ENCODE measurements around the gene SIN3B.

The SIN3B gene

GRCh38 chr19:16896146-16897028 is 67.2 kb downstream of the SIN3B start:
- H3K4me1 Mint-ChIP-seq: peaks cover 20% of the 10 kb centered on the region
- no peaks in the 10 kb centered on the region for H3K36me3 Mint-ChIP-seq (ENCODE audit: low read depth)
- peaks cover 17% of the 10 kb centered on the region for H3K27me3 Mint-ChIP-seq
- no peak overlapping the region for H3K27ac Mint-ChIP-seq
- peak; percentile 8 for ATAC-seq
- no peaks in the 10 kb centered on the region for H3K9me3 Mint-ChIP-seq
- no peak for DNase-seq
- H3K4me3 Mint-ChIP-seq: peak overlapping the region; percentile 36

- Mint-ChIP-seq H3K4me1 (peaks cover 20% of the 10 kb centered on the region), H3K27me3 (peaks cover 17% of the 10 kb centered on the region), H3K9me3 (no peaks in the 10 kb centered on the region), H3K36me3 (ENCODE audit: low read depth) (no peaks in the 10 kb centered on the region), H3K4me3 (no peak overlapping the region), H3K27ac (no peak overlapping the region)
- ATAC-seq: peak; percentile 51
- DNase-seq: peak; percentile 77
Measured at GRCh38 chr19:16897029-16897855, 68.0 kb downstream of the SIN3B start.

GRCh38 chr19:16897856-16898161 is 68.6 kb downstream of the SIN3B start:
- Mint-ChIP-seq H3K27me3 (peaks cover 17% of the 10 kb centered on the region), H3K4me1 (peaks cover 20% of the 10 kb centered on the region), H3K27ac (peak overlapping the region; percentile 56), H3K9me3 (no peaks in the 10 kb centered on the region), H3K4me3 (peak overlapping the region; percentile 52), H3K36me3 (ENCODE audit: low read depth) (no peaks in the 10 kb centered on the region)
- ATAC-seq (no peak), DNase-seq (no peak)

GRCh38 chr19:16898361-16899015 is 69.3 kb downstream of the SIN3B start:
- ATAC-seq: no peak
- H3K27ac Mint-ChIP-seq: peak overlapping the region; percentile 56
- no peak for DNase-seq
- peaks cover 17% of the 10 kb centered on the region for H3K27me3 Mint-ChIP-seq
- H3K4me1 Mint-ChIP-seq: peaks cover 17% of the 10 kb centered on the region
- H3K4me3 Mint-ChIP-seq: peak overlapping the region; percentile 52
- H3K36me3 Mint-ChIP-seq (ENCODE audit: low read depth): no peaks in the 10 kb centered on the region
- H3K9me3 Mint-ChIP-seq: no peaks in the 10 kb centered on the region

GRCh38 chr19:16899566-16900075 is 70.4 kb downstream of the SIN3B start:
- ATAC-seq (peak; percentile 59), DNase-seq (peak; percentile 44)
- Mint-ChIP-seq H3K27ac (no peak overlapping the region), H3K36me3 (ENCODE audit: low read depth) (no peaks in the 10 kb centered on the region), H3K9me3 (no peaks in the 10 kb centered on the region), H3K4me3 (no peak overlapping the region), H3K27me3 (peaks cover 17% of the 10 kb centered on the region), H3K4me1 (peaks cover 10% of the 10 kb centered on the region)

DNA sequence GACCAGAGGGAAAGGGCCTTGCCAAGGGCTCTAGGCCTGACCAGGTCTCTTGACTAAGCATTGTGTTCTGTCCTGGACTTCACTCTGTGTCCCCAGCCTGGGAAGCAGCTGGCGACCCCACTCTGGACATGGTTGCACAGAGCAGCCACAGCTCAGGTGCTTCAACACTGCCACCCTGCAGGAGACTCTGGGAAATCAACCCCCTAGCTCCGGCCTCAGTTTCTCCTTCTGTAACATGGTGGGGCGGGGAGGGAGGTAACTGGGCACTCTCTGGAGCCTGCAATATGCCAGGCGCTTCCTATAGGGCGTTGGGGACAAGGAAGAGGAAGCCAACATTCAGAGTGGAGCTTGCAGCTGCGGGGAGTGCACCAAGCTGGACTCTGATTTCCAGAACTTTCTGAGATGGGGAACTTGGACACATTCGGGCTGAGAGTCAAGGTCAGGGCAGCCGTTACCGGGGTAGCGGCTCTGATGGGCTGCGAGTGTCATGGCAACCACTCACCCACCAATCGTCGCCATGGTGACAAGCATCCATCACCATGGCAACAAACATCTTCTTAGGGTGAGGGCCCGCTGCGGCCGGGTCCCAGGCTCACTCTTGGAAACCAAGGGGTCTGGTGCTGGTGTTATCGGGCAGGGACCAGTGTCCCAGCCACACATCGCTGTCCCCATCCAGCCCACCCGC is 72.4 kb downstream of the SIN3B start:
- H3K9me3 Mint-ChIP-seq: no peaks in the 10 kb centered on the region
- no peak for DNase-seq
- H3K4me1 Mint-ChIP-seq: peaks cover 10% of the 10 kb centered on the region

DNA sequence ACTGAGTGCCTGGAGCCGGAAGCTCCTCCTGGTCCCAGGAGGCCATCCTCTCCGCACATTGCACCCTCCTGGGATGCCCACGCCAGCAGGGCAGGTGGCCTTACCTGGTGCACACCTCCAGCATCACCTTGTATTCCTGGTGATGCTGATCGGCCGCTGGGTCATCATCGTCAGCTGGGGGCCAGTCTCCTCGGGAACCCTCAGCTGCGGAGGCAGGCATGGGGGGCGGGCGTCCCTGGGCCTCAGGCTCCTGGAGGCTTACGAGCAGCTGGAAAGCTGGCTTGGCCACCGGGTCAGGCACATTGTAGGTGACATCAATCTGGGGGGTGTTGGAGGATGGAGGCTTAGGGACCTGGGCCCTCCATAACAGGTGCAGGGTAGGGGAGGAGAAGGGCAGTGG is 73.3 kb downstream of the SIN3B start:
- Mint-ChIP-seq H3K4me3 (no peak overlapping the region), H3K27me3 (peaks cover 9% of the 10 kb centered on the region), H3K36me3 (ENCODE audit: low read depth) (no peaks in the 10 kb centered on the region), H3K27ac (no peak overlapping the region), H3K9me3 (no peaks in the 10 kb centered on the region), H3K4me1 (peaks cover 10% of the 10 kb centered on the region)
- DNase-seq (no peak), ATAC-seq (no peak)

More for the DNA sequence above, 72.4 kb downstream of the SIN3B start:
- no peak for ATAC-seq
- Mint-ChIP-seq H3K27me3 (peaks cover 9% of the 10 kb centered on the region), H3K36me3 (ENCODE audit: low read depth) (no peaks in the 10 kb centered on the region), H3K27ac (no peak overlapping the region), H3K4me3 (no peak overlapping the region)

- DNase-seq: no peak
- no peaks in the 10 kb centered on the region for H3K9me3 Mint-ChIP-seq
- no peak overlapping the region for H3K27ac Mint-ChIP-seq
- no peak overlapping the region for H3K4me3 Mint-ChIP-seq
- peaks cover 6% of the 10 kb centered on the region for H3K4me1 Mint-ChIP-seq
- H3K36me3 Mint-ChIP-seq (ENCODE audit: low read depth): no peaks in the 10 kb centered on the region
- no peak for ATAC-seq
- peaks cover 6% of the 10 kb centered on the region for H3K27me3 Mint-ChIP-seq
Measured at GRCh38 chr19:16903347-16903746, 74.1 kb downstream of the SIN3B start.

GRCh38 chr19:16904599-16904998 is 75.4 kb downstream of the SIN3B start:
- peaks cover 4% of the 10 kb centered on the region for H3K4me1 Mint-ChIP-seq
- no peak overlapping the region for H3K27ac Mint-ChIP-seq
- no peaks in the 10 kb centered on the region for H3K36me3 Mint-ChIP-seq (ENCODE audit: low read depth)
- no peaks in the 10 kb centered on the region for H3K27me3 Mint-ChIP-seq
- no peak for ATAC-seq
- no peak for DNase-seq
- no peak overlapping the region for H3K4me3 Mint-ChIP-seq
- no peaks in the 10 kb centered on the region for H3K9me3 Mint-ChIP-seq

- Mint-ChIP-seq H3K27ac (no peak overlapping the region), H3K9me3 (peaks cover 18% of the 10 kb centered on the region), H3K4me1 (no peaks in the 10 kb centered on the region), H3K27me3 (no peaks in the 10 kb centered on the region), H3K36me3 (ENCODE audit: low read depth) (peaks cover 4% of the 10 kb centered on the region), H3K4me3 (no peak overlapping the region)
- DNase-seq: no peak
- no peak for ATAC-seq
Measured at GRCh38 chr19:16908759-16909158, 79.6 kb downstream of the SIN3B start.

- no peak overlapping the region for H3K27ac Mint-ChIP-seq
- H3K36me3 Mint-ChIP-seq (ENCODE audit: low read depth): peaks cover 4% of the 10 kb centered on the region
- peaks cover 20% of the 10 kb centered on the region for H3K9me3 Mint-ChIP-seq
- H3K4me1 Mint-ChIP-seq: no peaks in the 10 kb centered on the region
- no peak for DNase-seq
- no peak overlapping the region for H3K4me3 Mint-ChIP-seq
- ATAC-seq: no peak
- no peaks in the 10 kb centered on the region for H3K27me3 Mint-ChIP-seq
Measured at GRCh38 chr19:16911046-16911445, 81.8 kb downstream of the SIN3B start.

- Mint-ChIP-seq H3K9me3 (peaks cover 20% of the 10 kb centered on the region), H3K4me1 (no peaks in the 10 kb centered on the region), H3K36me3 (ENCODE audit: low read depth) (peaks cover 4% of the 10 kb centered on the region)
Measured at GRCh38 chr19:16912780-16913179, 83.6 kb downstream of the SIN3B start.

GRCh38 chr19:16914421-16914820 is 85.2 kb downstream of the SIN3B start:
- Mint-ChIP-seq H3K9me3 (peaks cover 20% of the 10 kb centered on the region), H3K27ac (no peak overlapping the region), H3K36me3 (ENCODE audit: low read depth) (peaks cover 4% of the 10 kb centered on the region), H3K4me1 (no peaks in the 10 kb centered on the region), H3K4me3 (no peak overlapping the region), H3K27me3 (peaks cover 3% of the 10 kb centered on the region)
- DNase-seq: no peak
- no peak for ATAC-seq

More at GRCh38 chr19:16912780-16913179, 83.6 kb downstream of the SIN3B start:
- no peak for DNase-seq
- Mint-ChIP-seq H3K4me3 (no peak overlapping the region), H3K27ac (no peak overlapping the region), H3K27me3 (peaks cover 3% of the 10 kb centered on the region)
- no peak for ATAC-seq

GRCh38 chr19:16915135-16915534 is 85.9 kb downstream of the SIN3B start:
- Mint-ChIP-seq H3K4me1 (no peaks in the 10 kb centered on the region), H3K36me3 (ENCODE audit: low read depth) (peaks cover 4% of the 10 kb centered on the region), H3K4me3 (no peak overlapping the region), H3K27ac (no peak overlapping the region), H3K9me3 (peaks cover 20% of the 10 kb centered on the region), H3K27me3 (peaks cover 3% of the 10 kb centered on the region)
- DNase-seq (no peak), ATAC-seq (no peak)

All from activated naive CD8-positive, alpha-beta T cell treated with anti-CD3 and anti-CD28 coated beads, Interleukin-2, amount 50 U/mL, for 24 hours (primary cell).